Measurements from ENCODE around the gene RHBDL1. TPM values are rescaled to one million over a fixed set of nuclear protein-coding genes. Genes with fewer than 3 reads are reported as not detected.

RHBDL1 gene
- total and polyA plus RNA-seq, 2 of the 8 experiments (the other 6 are each of a cell fraction or from before 2014, with no cell fraction given) = 4.0 to 8.1 TPM

GRCh38 chr16:676565-676902, 1.1 kb downstream of the RHBDL1 start:
- H3K23me2 ChIP-seq (ENCODE audit: low read depth, low read length) = peaks cover 15% of the 10 kb centered on the region
- no peaks in the 10 kb centered on the region for H3K9me3 ChIP-seq (ENCODE audit: insufficient read depth in 2 of 2, low read depth in 1 of 2, low read length in 1 of 2)
- no peak overlapping the region for H3K9ac ChIP-seq (replicated peaks in 1 of 4; ENCODE audit: extremely low read depth in 1 of 4, low read depth in 3 of 4, low read length in 3 of 4)
- H2AFZ ChIP-seq (ENCODE audit: low read length) = no peak overlapping the region
- H2BK5ac ChIP-seq (ENCODE audit: low read depth, low read length) = peak overlapping the region; percentile 26; the same call in 1 of the 2 replicates
- no peak overlapping the region for H3K23ac ChIP-seq (ENCODE audit: insufficient read length)
- no peak overlapping the region for H3K27ac ChIP-seq (ENCODE audit: low read depth, low read length)
- H3K14ac ChIP-seq (ENCODE audit: insufficient read length) = no peak overlapping the region
- no peak overlapping the region for H2BK20ac ChIP-seq (ENCODE audit: low read length)
- FAIRE-seq (no peak), DNase-seq (ENCODE audit: low read depth in 1 of 2, low spot score in 2 of 2) (no peak)
- H4K5ac ChIP-seq (ENCODE audit: insufficient read length, low read depth, low read length) = no peak overlapping the region
- ChIA-PET CTCF (ENCODE audit: partially characterized antibody) (interaction anchor here (1.1 to 12.0 kb wide), 8 partner anchors 9 to 94 kb away, joined by 3 to 75 read pairs (median 6); partner anchors contain the start of genes RHOT2 and WDR24), POLR2A (ENCODE audit: partially characterized antibody) (interaction anchor here (1.6 to 13.3 kb wide), 8 partner anchors 8 to 127 kb away, joined by 3 to 214 read pairs (median 12); partner anchors contain the start of genes ANTKMT, JMJD8, RHOT2 and WDR24)
- H3K4ac ChIP-seq (replicated peaks; ENCODE audit: insufficient read length, low read depth, low read length) = peak overlapping the region; percentile 69
- peak overlapping the region; percentile 92; the same call in 1 of the 2 replicates for H2BK15ac ChIP-seq (ENCODE audit: low read length)
- peaks cover 0 to 37% (median 28%) of the 10 kb centered on the region in 4 experiments; a peak in 6 of 7 replicates for H3K4me1 ChIP-seq (replicated peaks in 1 of 4; ENCODE audit: control insufficient read depth in 3 of 4, insufficient read depth in 4 of 4, low read length in 3 of 4)
- WGBS, 2 experiments (ENCODE audit: extremely low coverage in 1 of 2, insufficient coverage in 1 of 2, insufficient read length in 1 of 2, insufficient replicate concordance in 2 of 2, low coverage in 1 of 2, low lambda C conversion rate in 2 of 2, missing lambda C conversion rate in 1 of 2) = 96% methylated on average over 20 of the region's 21 CpGs; no CpG with 5 or more reads in 1 of the 2 experiments
- peaks cover 5% of the 10 kb centered on the region; the same call in 1 of the 2 replicates for H3K79me1 ChIP-seq (ENCODE audit: low read depth, low read length)
- no peak overlapping the region for H3K56ac ChIP-seq (replicated peaks; ENCODE audit: insufficient read length, low read depth, low read length)
- no peak overlapping the region for H3K4me3 ChIP-seq (ENCODE audit: extremely low read depth in 1 of 4, insufficient read depth in 2 of 4, low read depth in 3 of 4, low read length in 4 of 4)
- peaks cover 0 to 7% of the 10 kb centered on the region in 2 experiments; a peak in 1 of 4 replicates for H3K79me2 ChIP-seq (ENCODE audit: control insufficient read depth in 1 of 2, insufficient read depth in 2 of 2, low read length in 2 of 2)
- H3K4me2 ChIP-seq (ENCODE audit: insufficient read depth in 1 of 2, low read depth in 2 of 2, low read length in 2 of 2) = peak overlapping the region in 1 of 2 experiments; percentile 79; a peak in 1 of 4 replicates
- peak overlapping the region; percentile 75; the same call in 1 of the 2 replicates for H2AK5ac ChIP-seq (ENCODE audit: low read depth, low read length)
- no peak overlapping the region for H3K18ac ChIP-seq (ENCODE audit: extremely low read depth, low read length)
- TF ChIP-seq RBBP5 (IDR thresholded peaks at IDR 0.05; ENCODE audit: borderline replicate concordance, low read depth, low read length) = no peak
- TF ChIP-seq TAF7 (optimal IDR thresholded peaks at IDR 0.05; ENCODE audit: borderline replicate concordance, low read depth, low read length) = no peak
- no peak for TF ChIP-seq GABPA (IDR thresholded peaks at IDR 0.05; ENCODE audit: borderline replicate concordance, insufficient read depth, low read length)
- TF ChIP-seq USF2 (IDR thresholded peaks at IDR 0.05; ENCODE audit: low read length) = no peak
- no peak for TF ChIP-seq BACH1 (IDR thresholded peaks at IDR 0.05; ENCODE audit: low read length)
- H4K8ac ChIP-seq (ENCODE audit: extremely low read depth, insufficient read depth, low read length) = no peak overlapping the region
- peak overlapping the region; percentile 96; the same call in 1 of the 2 replicates for H2BK12ac ChIP-seq (ENCODE audit: low read depth, low read length)
- peaks cover 0 to 2% (median 0%) of the 10 kb centered on the region in 4 experiments; a peak in 2 of 7 replicates for H3K27me3 ChIP-seq (replicated peaks in 1 of 4; ENCODE audit: control insufficient read depth in 3 of 4, extremely low read depth in 1 of 4, insufficient read depth in 3 of 4, low read length in 3 of 4)
- peaks cover 9 to 22% (median 16%) of the 10 kb centered on the region in 4 experiments; a peak in 7 of 8 replicates for H3K36me3 ChIP-seq (ENCODE audit: control insufficient read depth in 2 of 4, insufficient read depth in 4 of 4, low read length in 3 of 4)
- H2BK120ac ChIP-seq (replicated peaks; ENCODE audit: low read depth, low read length) = no peak overlapping the region
- H4K91ac ChIP-seq (replicated peaks; ENCODE audit: insufficient read length, low read length) = peak overlapping the region; percentile 52
- peaks cover 2 to 25% of the 10 kb centered on the region in 2 experiments for H4K20me1 ChIP-seq (replicated peaks in 1 of 2; ENCODE audit: control insufficient read depth in 1 of 2, insufficient read depth in 2 of 2, low read length in 2 of 2)
